Osteoblast (primary cell): ENCODE data around the gene HOXB3. TPM values are rescaled to one million over a fixed set of nuclear protein-coding genes. Genes with fewer than 3 reads are reported as not detected.

Experiments
- DNase-seq: peaks from one replicate; pipeline ENCODE4 v3.0.0; 2011; ENCODE audit warnings: low spot score, mixed read lengths; ENCODE audit not compliant: insufficient read length; ENCODE audit errors: missing footprints
- H2AFZ ChIP-seq: 2 replicates; pipeline ENCODE4 v1.6.0; 2011; ENCODE audit warnings: mild to moderate bottlenecking, low read length
- H3K27ac ChIP-seq: 2 replicates; pipeline ENCODE4 v1.5.1; 2011; ENCODE audit warnings: mild to moderate bottlenecking, low read depth, low read length, moderate library complexity
- H3K27me3 ChIP-seq: 2 replicates; pipeline ENCODE4 v1.6.0; 2012; ENCODE audit warnings: mild to moderate bottlenecking, control low read depth, inconsistent platforms, low read length, moderate library complexity; ENCODE audit not compliant: insufficient read depth
- H3K36me3 ChIP-seq: 2 replicates; pipeline ENCODE4 v1.5.1; 2011; ENCODE audit warnings: mild to moderate bottlenecking, low read length, control low read depth, moderate library complexity; ENCODE audit not compliant: insufficient read depth
- H3K4me1 ChIP-seq: 2 replicates; pipeline ENCODE4 v1.5.1; 2011; ENCODE audit warnings: mild to moderate bottlenecking, low read length, control low read depth, moderate library complexity; ENCODE audit not compliant: insufficient read depth
- H3K4me2 ChIP-seq: 2 replicates; pipeline ENCODE4 v1.6.0; 2011; ENCODE audit warnings: mild to moderate bottlenecking, low read length; ENCODE audit not compliant: insufficient read depth
- H3K4me3 ChIP-seq: fragments of 200-600 bp; sonication (generic); 3 replicates; pipeline ENCODE4 v1.5.1; 2012; ENCODE audit warnings: mild to moderate bottlenecking, low read length, inconsistent platforms; ENCODE audit not compliant: insufficient read depth
- H3K79me2 ChIP-seq: 2 replicates; pipeline ENCODE4 v1.6.0; 2012; ENCODE audit warnings: mild to moderate bottlenecking, low read length, control low read depth, inconsistent platforms; ENCODE audit not compliant: insufficient read depth
- H3K9me3 ChIP-seq: 2 replicates; pipeline ENCODE4 v1.5.1; 2011; ENCODE audit warnings: low read depth, low read length, control low read depth
- H4K20me1 ChIP-seq: 2 replicates; pipeline ENCODE4 v1.6.0; 2012; ENCODE audit warnings: mild to moderate bottlenecking, low read length, control low read depth; ENCODE audit not compliant: insufficient read depth
- total RNA-seq: library from RNA; depleted of rRNA; stranded (reverse); fragments of >200 nt; gene quantifications from 2 replicates; pipeline ENCODE4 v1.2.3, GENCODE V29; 2012
- TF ChIP-seq, protein P1 (sequence below): IDR thresholded peaks from 2 replicates; pipeline ENCODE4 v1.5.1; 2011; ENCODE audit warnings: mild to moderate bottlenecking, low read depth, low read length, moderate library complexity; ENCODE audit errors: extremely low read depth

HOXB3 gene
- total RNA-seq, 1 donor = 1.8 TPM

DNA sequence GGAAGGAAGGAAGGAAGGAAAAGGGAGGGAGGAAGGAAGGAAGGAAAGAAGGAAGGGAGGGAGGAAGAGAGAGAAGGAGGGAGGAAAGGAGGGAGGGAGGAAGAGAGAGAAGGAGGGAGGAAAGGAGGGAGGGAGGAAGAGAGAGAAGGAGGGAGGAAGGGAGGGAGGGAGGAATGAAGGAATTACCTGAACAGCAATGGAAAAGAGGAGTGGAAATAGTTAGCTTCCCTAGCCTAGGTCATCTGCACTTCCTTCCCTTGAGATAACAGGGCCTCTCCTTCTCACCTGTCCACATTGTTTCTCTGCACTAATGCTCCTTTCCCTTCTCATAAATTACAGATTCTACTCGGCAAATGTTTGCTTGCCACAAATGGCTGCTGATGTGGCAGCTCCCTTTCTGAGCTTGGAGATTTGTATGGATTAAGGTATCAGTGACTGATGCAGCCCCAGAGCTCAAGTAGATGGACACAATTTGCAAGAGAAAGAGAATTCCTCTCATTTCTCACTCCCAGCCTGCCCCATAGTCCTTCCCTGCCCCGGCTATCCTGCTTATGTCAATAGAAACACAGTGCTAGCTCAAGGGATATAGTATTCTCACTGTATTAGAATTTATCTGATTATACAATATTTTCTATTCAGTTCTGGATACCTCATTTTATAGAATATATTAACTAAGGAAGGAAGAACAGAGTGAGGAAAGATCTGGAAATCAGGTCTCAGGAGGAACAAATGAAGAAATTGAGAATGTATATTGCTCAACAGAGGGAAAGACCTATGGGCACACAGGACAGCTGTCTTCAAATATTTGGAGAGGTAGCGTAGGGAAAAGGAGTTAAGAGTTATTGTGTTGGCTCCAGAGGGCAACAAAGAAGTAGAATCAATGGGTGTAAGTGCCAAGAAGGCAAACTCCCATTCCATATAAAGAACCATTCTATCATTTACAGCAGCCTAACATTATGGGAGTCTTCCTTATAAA is 73.8 kb downstream of the HOXB3 start:
- Histone ChIP-seq H2AFZ (no peak overlapping the region), H3K27me3 (peaks cover 71% of the 10 kb centered on the region), H3K4me2 (no peak overlapping the region), H3K27ac (no peak overlapping the region), H3K4me1 (peaks cover 1% of the 10 kb centered on the region), H3K4me3 (no peak overlapping the region), H4K20me1 (no peaks in the 10 kb centered on the region), H3K9me3 (no peaks in the 10 kb centered on the region), H3K36me3 (no peaks in the 10 kb centered on the region), H3K79me2 (no peaks in the 10 kb centered on the region)
- DNase-seq = no peak
- TF ChIP-seq, protein P1, sequence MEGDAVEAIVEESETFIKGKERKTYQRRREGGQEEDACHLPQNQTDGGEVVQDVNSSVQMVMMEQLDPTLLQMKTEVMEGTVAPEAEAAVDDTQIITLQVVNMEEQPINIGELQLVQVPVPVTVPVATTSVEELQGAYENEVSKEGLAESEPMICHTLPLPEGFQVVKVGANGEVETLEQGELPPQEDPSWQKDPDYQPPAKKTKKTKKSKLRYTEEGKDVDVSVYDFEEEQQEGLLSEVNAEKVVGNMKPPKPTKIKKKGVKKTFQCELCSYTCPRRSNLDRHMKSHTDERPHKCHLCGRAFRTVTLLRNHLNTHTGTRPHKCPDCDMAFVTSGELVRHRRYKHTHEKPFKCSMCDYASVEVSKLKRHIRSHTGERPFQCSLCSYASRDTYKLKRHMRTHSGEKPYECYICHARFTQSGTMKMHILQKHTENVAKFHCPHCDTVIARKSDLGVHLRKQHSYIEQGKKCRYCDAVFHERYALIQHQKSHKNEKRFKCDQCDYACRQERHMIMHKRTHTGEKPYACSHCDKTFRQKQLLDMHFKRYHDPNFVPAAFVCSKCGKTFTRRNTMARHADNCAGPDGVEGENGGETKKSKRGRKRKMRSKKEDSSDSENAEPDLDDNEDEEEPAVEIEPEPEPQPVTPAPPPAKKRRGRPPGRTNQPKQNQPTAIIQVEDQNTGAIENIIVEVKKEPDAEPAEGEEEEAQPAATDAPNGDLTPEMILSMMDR = no peak

DNA sequence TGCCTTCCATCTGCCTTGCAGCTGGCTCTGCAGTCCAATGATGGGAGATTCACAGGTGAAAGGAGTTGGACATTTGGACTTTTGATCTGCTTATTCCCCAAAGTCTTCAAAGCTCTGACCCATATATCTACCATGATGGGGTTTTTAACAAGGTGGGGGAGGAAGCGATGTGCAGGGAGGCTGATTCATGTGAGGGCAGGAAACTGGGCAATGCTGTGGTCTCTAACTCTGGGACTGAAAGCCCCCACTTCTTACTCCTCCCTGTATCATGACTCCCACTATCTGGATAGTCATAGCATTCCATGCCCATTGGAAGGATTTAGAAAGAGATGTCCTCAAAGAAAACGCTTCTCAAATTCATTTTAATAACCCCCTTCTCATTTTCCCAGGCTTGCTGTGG is 75.6 kb downstream of the HOXB3 start:
- DNase-seq = no peak
- H3K4me1 ChIP-seq = peaks cover 7% of the 10 kb centered on the region
- no peaks in the 10 kb centered on the region for H3K36me3 ChIP-seq
- H3K27me3 ChIP-seq = peaks cover 58% of the 10 kb centered on the region
- H3K27ac ChIP-seq = no peak overlapping the region
- TF ChIP-seq, protein P1 = no peak
- no peak overlapping the region for H3K4me2 ChIP-seq
- H2AFZ ChIP-seq = no peak overlapping the region
- no peaks in the 10 kb centered on the region for H4K20me1 ChIP-seq
- no peak overlapping the region for H3K4me3 ChIP-seq
- H3K79me2 ChIP-seq = no peaks in the 10 kb centered on the region
- H3K9me3 ChIP-seq = no peaks in the 10 kb centered on the region

DNA sequence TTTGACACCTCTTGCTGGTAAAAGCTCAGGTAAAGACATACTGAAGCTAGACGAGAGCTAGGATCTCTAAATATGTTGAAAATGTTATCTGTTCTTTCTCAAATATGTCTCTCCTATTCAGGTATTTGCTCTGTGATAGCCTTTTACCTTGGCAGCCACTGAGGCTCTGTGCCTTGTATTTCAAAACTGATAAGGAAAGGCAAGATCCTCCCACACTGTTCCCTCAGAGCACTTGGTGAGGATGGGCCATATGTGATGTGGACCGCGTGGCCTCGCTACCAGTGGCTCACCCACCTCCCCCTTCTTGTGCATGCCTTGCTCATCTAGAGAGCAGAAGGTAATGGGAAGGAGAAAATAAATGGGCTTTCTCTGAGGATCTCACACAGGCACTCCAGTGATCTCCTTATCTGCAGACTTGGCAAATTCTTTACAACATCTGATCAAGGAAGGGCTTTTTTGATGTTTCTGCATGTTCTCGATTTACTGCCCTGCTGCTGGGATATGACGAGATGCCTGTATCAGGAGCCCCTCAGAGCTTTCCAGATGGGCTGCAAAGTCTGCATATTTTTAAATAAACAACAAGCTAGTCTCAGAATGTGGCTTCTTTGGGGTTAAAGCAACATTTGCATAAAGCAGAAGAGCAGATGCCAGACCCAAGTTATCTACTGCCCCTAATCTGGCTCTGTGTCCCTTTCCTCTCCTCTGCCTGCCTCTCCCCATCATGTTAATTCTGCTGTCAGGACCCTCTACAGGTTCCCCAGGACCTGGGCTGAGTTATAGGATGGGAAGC is 76.2 kb downstream of the HOXB3 start:
- Histone ChIP-seq H3K4me3 (no peak overlapping the region), H3K4me2 (no peak overlapping the region), H3K27me3 (peaks cover 57% of the 10 kb centered on the region), H4K20me1 (no peaks in the 10 kb centered on the region), H3K9me3 (no peaks in the 10 kb centered on the region), H3K27ac (no peak overlapping the region), H3K4me1 (peaks cover 7% of the 10 kb centered on the region), H3K79me2 (no peaks in the 10 kb centered on the region), H3K36me3 (no peaks in the 10 kb centered on the region), H2AFZ (no peak overlapping the region)
- no peak for DNase-seq
- TF ChIP-seq, protein P1 = no peak

DNA sequence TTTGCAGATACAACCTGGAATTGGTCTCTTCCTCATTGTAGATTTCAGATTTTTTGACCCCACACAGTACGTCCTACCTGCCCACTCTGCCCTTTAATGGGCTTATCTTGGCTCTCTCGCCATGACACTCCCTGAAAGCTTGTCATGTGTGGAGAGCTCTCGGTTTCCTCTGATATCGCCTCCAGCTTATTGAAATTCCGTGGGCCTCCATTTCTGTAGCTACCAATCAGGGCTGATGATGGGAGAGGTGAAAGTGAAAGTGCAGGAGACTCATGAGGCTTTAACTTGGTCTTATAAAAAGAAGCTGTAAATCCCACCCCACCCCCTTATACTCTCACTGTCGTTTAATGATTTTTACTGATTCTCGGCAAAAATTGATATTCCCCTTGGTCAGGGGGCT is 76.9 kb downstream of the HOXB3 start:
- Histone ChIP-seq H3K4me2 (no peak overlapping the region), H3K4me3 (no peak overlapping the region), H2AFZ (no peak overlapping the region), H3K36me3 (no peaks in the 10 kb centered on the region), H3K27ac (no peak overlapping the region), H4K20me1 (no peaks in the 10 kb centered on the region), H3K27me3 (peaks cover 52% of the 10 kb centered on the region), H3K4me1 (peaks cover 7% of the 10 kb centered on the region), H3K79me2 (no peaks in the 10 kb centered on the region), H3K9me3 (no peaks in the 10 kb centered on the region)
- DNase-seq = no peak
- TF ChIP-seq, protein P1 = no peak
